ENCODE data around the gene PTPRD. TPM values are rescaled to one million over a fixed set of nuclear protein-coding genes. Genes with fewer than 3 reads are reported as not detected.
"Not testable (repeated sequence)": the region's sequence is repeated elsewhere in the genome, so short reads cannot be mapped to it uniquely, and the experiment has no call there.

The PTPRD gene
- total RNA-seq, 1 donor from 2014 or later, result 197 TPM

DNA sequence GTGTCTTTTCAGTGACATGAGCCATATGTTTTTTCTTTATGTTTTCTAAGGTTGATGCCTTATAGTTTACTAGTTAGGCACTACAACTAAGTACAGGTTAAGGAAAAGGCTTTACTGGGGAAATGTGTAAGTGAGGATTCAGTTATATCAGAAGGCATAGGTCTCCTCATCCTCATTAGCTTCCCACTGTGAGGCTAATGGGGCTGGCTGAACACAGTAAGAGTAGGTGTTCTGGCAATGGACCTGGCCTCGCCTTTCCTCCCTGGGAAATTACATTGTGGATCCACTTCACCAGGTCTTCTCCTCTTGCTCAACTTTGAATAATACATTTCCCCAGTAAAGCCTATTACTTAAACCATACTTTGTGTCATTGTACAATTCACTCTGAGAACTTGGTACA is 225.5 kb downstream of the PTPRD start:
- H3K9me3 Mint-ChIP-seq, result no peaks in the 10 kb centered on the region
- no peak overlapping the region for H3K27ac Mint-ChIP-seq
- TF ChIP-seq, protein P1, sequence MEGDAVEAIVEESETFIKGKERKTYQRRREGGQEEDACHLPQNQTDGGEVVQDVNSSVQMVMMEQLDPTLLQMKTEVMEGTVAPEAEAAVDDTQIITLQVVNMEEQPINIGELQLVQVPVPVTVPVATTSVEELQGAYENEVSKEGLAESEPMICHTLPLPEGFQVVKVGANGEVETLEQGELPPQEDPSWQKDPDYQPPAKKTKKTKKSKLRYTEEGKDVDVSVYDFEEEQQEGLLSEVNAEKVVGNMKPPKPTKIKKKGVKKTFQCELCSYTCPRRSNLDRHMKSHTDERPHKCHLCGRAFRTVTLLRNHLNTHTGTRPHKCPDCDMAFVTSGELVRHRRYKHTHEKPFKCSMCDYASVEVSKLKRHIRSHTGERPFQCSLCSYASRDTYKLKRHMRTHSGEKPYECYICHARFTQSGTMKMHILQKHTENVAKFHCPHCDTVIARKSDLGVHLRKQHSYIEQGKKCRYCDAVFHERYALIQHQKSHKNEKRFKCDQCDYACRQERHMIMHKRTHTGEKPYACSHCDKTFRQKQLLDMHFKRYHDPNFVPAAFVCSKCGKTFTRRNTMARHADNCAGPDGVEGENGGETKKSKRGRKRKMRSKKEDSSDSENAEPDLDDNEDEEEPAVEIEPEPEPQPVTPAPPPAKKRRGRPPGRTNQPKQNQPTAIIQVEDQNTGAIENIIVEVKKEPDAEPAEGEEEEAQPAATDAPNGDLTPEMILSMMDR (conservative IDR thresholded peaks at IDR 0.05), result no peak
- no peaks in the 10 kb centered on the region for H3K36me3 Mint-ChIP-seq
- no peaks in the 10 kb centered on the region for H3K4me1 Mint-ChIP-seq (ENCODE audit: unreplicated experiment)
- H3K4me3 Mint-ChIP-seq, result no peak overlapping the region
- DNase-seq (ENCODE audit: extremely low spot score, unreplicated experiment), result no peak
- no peaks in the 10 kb centered on the region for H3K27me3 Mint-ChIP-seq

DNA sequence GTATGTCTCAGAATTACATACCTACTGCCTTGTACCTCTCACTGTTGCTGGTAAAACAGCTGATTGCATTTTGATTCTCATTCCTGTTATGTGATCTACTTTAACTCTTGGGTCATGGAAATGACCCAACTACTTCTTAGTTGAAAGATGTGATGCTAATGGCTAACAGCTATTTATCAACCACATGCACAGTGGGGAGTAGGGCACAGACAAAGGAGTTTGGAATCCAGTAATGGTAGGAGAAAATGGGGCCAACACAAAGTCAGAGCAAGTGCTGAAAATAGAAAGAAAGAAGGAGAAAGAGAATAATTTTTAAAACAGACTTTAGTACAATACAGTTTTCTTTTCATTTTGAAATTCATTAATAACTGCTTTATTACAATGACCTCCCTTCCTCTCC is 241.0 kb downstream of the PTPRD start:
- no peak overlapping the region for H3K4me3 Mint-ChIP-seq
- H3K36me3 Mint-ChIP-seq, result no peaks in the 10 kb centered on the region
- no peak overlapping the region for H3K27ac Mint-ChIP-seq
- no peaks in the 10 kb centered on the region for H3K27me3 Mint-ChIP-seq
- H3K4me1 Mint-ChIP-seq (ENCODE audit: unreplicated experiment), result no peaks in the 10 kb centered on the region
- no peaks in the 10 kb centered on the region for H3K9me3 Mint-ChIP-seq
- no peak for DNase-seq (ENCODE audit: extremely low spot score, unreplicated experiment)
- TF ChIP-seq, protein P1 (conservative IDR thresholded peaks at IDR 0.05), result no peak

GRCh38 chr9:10366171-10366779 is 246.5 kb downstream of the PTPRD start:
- TF ChIP-seq, protein P1 (conservative IDR thresholded peaks at IDR 0.05), result peak; percentile 86
- Mint-ChIP-seq H3K27me3 (peaks cover 7% of the 10 kb centered on the region), H3K36me3 (no peaks in the 10 kb centered on the region), H3K9me3 (no peaks in the 10 kb centered on the region), H3K4me1 (ENCODE audit: unreplicated experiment) (no peaks in the 10 kb centered on the region), H3K4me3 (no peak overlapping the region), H3K27ac (no peak overlapping the region)
- no peak for DNase-seq (ENCODE audit: extremely low spot score, unreplicated experiment)

DNA sequence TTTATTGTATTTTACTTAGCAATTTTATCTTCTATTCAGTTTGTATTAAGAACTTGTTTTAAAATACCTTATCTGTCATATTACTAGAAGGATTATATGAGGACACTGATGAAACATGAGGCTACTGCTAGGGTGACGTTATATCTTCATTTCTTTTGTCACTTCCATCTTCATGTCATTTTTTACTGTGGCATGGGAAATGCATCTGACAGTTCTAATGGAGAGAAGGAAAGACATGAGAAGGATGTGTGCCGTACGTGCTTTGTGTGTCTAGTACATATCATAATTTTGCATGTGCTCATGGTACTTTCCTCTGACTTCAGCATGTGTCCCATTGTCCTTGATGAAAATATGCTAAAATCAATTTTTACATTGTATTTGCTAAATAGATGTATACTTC is 258.2 kb downstream of the PTPRD start:
- TF ChIP-seq, protein P1 (conservative IDR thresholded peaks at IDR 0.05), result no peak
- H3K9me3 Mint-ChIP-seq, result no peaks in the 10 kb centered on the region
- H3K27me3 Mint-ChIP-seq, result no peaks in the 10 kb centered on the region
- H3K36me3 Mint-ChIP-seq, result no peaks in the 10 kb centered on the region
- no peak overlapping the region for H3K27ac Mint-ChIP-seq
- DNase-seq (ENCODE audit: extremely low spot score, unreplicated experiment), result no peak
- H3K4me1 Mint-ChIP-seq (ENCODE audit: unreplicated experiment), result no peaks in the 10 kb centered on the region
- H3K4me3 Mint-ChIP-seq, result no peak overlapping the region

DNA sequence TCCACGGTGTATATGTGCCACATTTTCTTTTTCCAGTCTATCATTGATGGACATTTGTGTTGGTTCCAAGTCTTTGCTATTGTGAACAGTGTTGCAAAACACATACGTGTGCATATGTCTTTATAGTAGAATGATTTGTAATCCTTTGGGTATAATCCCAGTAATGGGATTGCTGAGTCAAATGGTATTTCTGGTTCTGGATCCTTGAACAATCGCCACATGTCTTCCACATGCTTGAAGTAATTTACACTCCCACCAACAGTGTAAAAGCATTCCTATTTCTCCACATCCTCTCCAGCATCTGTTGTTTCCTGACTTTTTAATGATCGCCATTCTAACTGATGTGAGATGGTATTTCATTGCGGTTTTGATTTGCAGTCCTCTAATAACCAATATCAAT is 267.2 kb downstream of the PTPRD start:
- not testable (repeated sequence) for DNase-seq (ENCODE audit: extremely low spot score, unreplicated experiment); H3K27ac Mint-ChIP-seq; H3K27me3 Mint-ChIP-seq; H3K9me3 Mint-ChIP-seq; H3K4me3 Mint-ChIP-seq; H3K4me1 Mint-ChIP-seq (ENCODE audit: unreplicated experiment); H3K36me3 Mint-ChIP-seq

DNA sequence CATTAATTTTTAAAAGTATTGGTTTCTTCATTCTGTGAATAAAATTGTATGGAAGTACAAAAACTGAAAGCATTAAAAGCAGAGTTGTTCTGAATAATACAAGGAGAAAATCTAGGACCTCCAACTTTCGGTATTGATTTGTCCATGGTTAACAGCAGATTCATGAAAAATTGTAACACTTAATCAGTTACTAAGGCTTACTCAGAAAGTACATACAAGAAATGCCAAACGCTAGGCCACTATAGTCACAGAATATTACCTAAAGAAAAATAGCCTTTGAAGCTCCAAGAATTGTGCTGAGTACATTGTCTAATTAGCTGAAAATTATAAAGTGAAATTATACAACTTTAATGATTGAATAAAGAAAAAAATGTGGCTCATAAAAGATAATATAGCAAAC is 271.7 kb downstream of the PTPRD start:
- H3K4me1 Mint-ChIP-seq (ENCODE audit: unreplicated experiment), result no peaks in the 10 kb centered on the region
- no peak overlapping the region for H3K27ac Mint-ChIP-seq
- no peaks in the 10 kb centered on the region for H3K27me3 Mint-ChIP-seq
- no peaks in the 10 kb centered on the region for H3K9me3 Mint-ChIP-seq
- TF ChIP-seq, protein P1 (conservative IDR thresholded peaks at IDR 0.05), result no peak
- no peak overlapping the region for H3K4me3 Mint-ChIP-seq
- no peaks in the 10 kb centered on the region for H3K36me3 Mint-ChIP-seq
- no peak for DNase-seq (ENCODE audit: extremely low spot score, unreplicated experiment)
